C4-2B (cell line): ENCODE measurements around the gene BRME1.

Experiments used
- CTCF ChIP-seq: fragments of 450-650 bp; conservative IDR thresholded peaks from 2 replicates; pipeline ENCODE4 v1.5.1; 2017; ENCODE audit warnings: mild to moderate bottlenecking
- ZFX ChIP-seq: fragments of 450-650 bp; IDR thresholded peaks from 2 replicates; pipeline ENCODE4 v1.6.1; 2017

DNA sequence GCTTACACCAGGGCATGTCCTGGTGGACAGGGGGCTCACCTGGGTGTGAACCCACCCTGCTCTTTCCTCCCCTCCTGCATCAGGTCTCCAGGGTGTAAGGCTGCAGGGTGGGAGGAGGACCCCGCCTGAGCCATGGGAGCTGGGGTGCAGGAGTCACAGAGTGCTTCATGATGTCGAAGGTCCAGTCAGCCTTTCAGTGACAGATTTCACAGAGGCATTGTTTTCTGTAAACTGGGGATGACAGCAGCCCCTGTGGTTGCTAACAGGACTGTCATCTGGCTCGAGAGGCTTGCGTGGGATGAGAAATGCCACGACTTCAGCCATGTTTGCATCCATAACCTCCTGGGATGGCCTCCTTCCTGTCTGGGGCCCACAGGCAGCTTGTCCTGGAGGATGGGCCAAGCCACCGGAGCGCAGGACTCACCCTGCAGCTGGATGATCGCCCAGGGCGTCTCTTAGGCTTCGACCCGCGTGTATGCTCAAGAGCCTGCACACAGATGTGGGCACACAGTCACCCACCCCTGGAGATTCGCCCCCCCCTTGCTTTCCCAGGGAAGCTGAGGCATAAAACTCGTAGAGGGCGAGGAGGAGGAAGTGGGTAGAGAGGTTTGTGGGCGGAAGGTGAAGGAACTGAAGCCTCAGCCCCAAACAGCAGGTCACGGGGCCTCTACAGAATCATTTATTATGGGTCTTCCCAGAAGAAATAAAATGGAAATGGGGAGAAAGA lies 24.1 kb downstream of the BRME1 start:
- TF ChIP-seq CTCF (no peak), ZFX (no peak)
